ENCODE data around the gene INAFM1.
A peak's percentile ranks its signal among the peaks of the same experiment; 100 is the strongest.

The INAFM1 gene

DNA sequence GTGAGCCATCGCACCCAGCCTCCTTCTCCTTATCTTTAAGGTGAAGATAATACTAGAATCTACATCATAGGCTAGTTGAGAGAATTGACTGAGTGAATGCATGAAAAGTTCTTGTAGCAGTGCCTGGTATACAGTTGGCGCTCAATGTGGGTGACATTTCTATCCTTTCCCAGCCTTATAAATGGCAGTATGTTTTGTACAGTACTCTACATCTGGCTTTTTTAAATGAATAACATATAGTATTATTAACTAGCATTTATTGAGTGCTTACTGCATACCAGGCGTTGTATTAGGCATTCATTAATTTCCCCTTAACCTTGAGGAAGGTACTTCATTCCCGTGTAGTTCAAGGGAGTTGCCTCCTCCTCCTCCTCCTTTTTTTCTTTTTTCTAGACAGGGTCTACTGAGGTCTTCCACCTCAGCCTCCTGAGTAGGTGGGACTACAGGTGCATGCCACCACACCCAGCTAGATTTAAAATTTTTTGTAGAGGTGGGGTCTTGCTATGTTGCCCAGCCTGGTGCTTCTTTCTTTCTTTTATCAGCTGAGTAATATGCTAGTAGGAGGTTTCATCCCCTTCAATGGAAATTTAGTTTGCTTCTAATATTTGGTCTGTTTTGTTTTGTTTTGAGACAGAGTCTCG is 37.8 kb downstream of the INAFM1 start:
- H3F3A ChIP-seq (ENCODE audit: low read depth), result no peaks in the 10 kb centered on the region; the same call in 1 of the 2 replicates
- H3K79me2 ChIP-seq (ENCODE audit: insufficient read depth, low read length), result no peaks in the 10 kb centered on the region
- H3K27me3 ChIP-seq (ENCODE audit: insufficient read depth, low read length, poor library complexity, severe bottlenecking), result no peaks in the 10 kb centered on the region
- no peaks in the 10 kb centered on the region for H3K36me3 ChIP-seq (ENCODE audit: insufficient read depth, low read length)
- H3K4me1 ChIP-seq (ENCODE audit: insufficient read depth, low read length, poor library complexity, severe bottlenecking), result peaks cover 7% of the 10 kb centered on the region
- H3K9me2 ChIP-seq (replicated peaks; ENCODE audit: low read depth, low read length), result no peaks in the 10 kb centered on the region
- H3K4me3 ChIP-seq (ENCODE audit: low read length, poor library complexity, severe bottlenecking), result no peak overlapping the region
- TF ChIP-seq, protein P1, sequence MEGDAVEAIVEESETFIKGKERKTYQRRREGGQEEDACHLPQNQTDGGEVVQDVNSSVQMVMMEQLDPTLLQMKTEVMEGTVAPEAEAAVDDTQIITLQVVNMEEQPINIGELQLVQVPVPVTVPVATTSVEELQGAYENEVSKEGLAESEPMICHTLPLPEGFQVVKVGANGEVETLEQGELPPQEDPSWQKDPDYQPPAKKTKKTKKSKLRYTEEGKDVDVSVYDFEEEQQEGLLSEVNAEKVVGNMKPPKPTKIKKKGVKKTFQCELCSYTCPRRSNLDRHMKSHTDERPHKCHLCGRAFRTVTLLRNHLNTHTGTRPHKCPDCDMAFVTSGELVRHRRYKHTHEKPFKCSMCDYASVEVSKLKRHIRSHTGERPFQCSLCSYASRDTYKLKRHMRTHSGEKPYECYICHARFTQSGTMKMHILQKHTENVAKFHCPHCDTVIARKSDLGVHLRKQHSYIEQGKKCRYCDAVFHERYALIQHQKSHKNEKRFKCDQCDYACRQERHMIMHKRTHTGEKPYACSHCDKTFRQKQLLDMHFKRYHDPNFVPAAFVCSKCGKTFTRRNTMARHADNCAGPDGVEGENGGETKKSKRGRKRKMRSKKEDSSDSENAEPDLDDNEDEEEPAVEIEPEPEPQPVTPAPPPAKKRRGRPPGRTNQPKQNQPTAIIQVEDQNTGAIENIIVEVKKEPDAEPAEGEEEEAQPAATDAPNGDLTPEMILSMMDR (conservative IDR thresholded peaks at IDR 0.05; ENCODE audit: low read length), result no peak
- TF ChIP-seq EZH2phosphoT487 (IDR thresholded peaks at IDR 0.05; ENCODE audit: borderline replicate concordance), result no peak
- no peak overlapping the region for H2AFZ ChIP-seq (ENCODE audit: low read length)
- H3K4me2 ChIP-seq (ENCODE audit: low read depth, low read length, poor library complexity, severe bottlenecking), result no peak overlapping the region
- H3K9ac ChIP-seq (ENCODE audit: low read depth, low read length, poor library complexity, severe bottlenecking), result no peak overlapping the region
- no peaks in the 10 kb centered on the region for H4K20me1 ChIP-seq (ENCODE audit: insufficient read depth, low read length, poor library complexity, severe bottlenecking)
- H3K9me3 ChIP-seq (ENCODE audit: insufficient read depth, low read depth, low read length), result no peaks in the 10 kb centered on the region

DNA sequence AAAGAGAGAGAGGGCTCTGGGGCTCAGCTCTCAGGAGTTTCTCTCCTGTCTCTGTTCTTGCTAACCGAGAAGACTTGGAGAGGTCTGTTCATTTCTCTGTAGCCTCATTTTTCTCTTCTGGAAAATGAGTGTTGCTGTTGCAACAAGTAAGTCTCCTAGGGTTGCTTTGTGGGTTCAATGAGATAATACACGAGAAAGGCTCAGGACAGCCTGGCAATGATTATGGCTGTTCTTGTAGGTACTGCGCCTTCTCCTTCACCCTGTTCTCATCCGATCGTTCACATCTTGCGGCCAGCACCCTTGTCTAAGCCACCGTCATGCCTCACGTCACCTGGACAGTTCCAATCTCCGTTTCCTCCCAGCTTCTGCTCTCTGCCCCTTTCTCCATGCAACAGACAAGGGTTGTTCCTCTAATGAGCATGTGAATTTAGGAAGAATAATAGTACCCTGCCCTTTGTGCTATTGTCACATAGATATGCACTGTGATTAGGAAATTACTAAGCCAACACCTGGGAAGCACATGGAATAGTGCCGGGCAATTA is 39.1 kb downstream of the INAFM1 start:
- no peaks in the 10 kb centered on the region for H4K20me1 ChIP-seq (ENCODE audit: insufficient read depth, low read length, poor library complexity, severe bottlenecking)
- no peaks in the 10 kb centered on the region for H3K9me3 ChIP-seq (ENCODE audit: insufficient read depth, low read depth, low read length)
- H3K4me2 ChIP-seq (ENCODE audit: low read depth, low read length, poor library complexity, severe bottlenecking), result no peak overlapping the region
- no peak for TF ChIP-seq EZH2phosphoT487 (IDR thresholded peaks at IDR 0.05; ENCODE audit: borderline replicate concordance)
- TF ChIP-seq, protein P1 (conservative IDR thresholded peaks at IDR 0.05; ENCODE audit: low read length), result no peak
- peaks cover 7% of the 10 kb centered on the region for H3K4me1 ChIP-seq (ENCODE audit: insufficient read depth, low read length, poor library complexity, severe bottlenecking)
- H3F3A ChIP-seq (ENCODE audit: low read depth), result no peaks in the 10 kb centered on the region; the same call in 1 of the 2 replicates
- no peak overlapping the region for H3K9ac ChIP-seq (ENCODE audit: low read depth, low read length, poor library complexity, severe bottlenecking)
- H3K36me3 ChIP-seq (ENCODE audit: insufficient read depth, low read length), result no peaks in the 10 kb centered on the region
- no peaks in the 10 kb centered on the region for H3K9me2 ChIP-seq (replicated peaks; ENCODE audit: low read depth, low read length)
- H3K79me2 ChIP-seq (ENCODE audit: insufficient read depth, low read length), result no peaks in the 10 kb centered on the region
- H2AFZ ChIP-seq (ENCODE audit: low read length), result no peak overlapping the region
- H3K4me3 ChIP-seq (ENCODE audit: low read length, poor library complexity, severe bottlenecking), result no peak overlapping the region
- no peaks in the 10 kb centered on the region for H3K27me3 ChIP-seq (ENCODE audit: insufficient read depth, low read length, poor library complexity, severe bottlenecking)

DNA sequence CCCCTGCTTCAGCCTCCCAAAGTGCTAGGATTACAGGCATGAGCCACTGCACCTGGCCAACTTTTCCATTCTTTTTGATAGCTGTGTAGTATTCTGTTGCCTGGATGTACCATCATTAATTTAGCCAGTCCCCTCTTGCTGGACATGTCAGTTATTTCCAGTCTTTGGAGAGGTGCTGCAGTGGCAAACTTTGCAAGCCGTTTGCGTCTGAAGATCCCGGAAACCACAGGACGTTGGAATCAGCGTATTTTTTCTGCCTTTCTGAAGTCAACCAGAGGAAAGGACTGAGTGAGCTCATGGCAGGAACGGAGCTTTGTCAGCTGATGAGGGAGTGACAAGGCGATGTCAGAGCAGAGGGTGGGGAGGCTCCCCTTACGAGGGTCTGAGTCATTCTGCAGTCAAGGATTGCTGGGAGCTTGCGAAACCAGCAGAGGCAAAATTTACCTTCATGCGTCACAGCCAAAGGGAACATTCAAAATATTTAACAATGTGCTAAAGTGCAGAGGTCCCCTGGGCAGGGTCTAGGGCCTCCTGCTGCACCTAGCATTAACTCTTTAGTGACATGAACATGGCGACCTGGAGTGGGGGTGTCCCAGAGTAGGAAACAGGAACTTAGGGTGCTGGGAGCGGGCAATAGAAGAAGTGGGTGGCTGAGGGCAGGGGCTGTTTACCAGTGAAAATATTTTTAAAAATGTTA is 40.6 kb downstream of the INAFM1 start:
- no peaks in the 10 kb centered on the region for H4K20me1 ChIP-seq (ENCODE audit: insufficient read depth, low read length, poor library complexity, severe bottlenecking)
- H3K9me3 ChIP-seq (ENCODE audit: insufficient read depth, low read depth, low read length), result no peaks in the 10 kb centered on the region
- TF ChIP-seq, protein P1 (conservative IDR thresholded peaks at IDR 0.05; ENCODE audit: low read length), result no peak
- no peak for TF ChIP-seq EZH2phosphoT487 (IDR thresholded peaks at IDR 0.05; ENCODE audit: borderline replicate concordance)
- no peaks in the 10 kb centered on the region for H3K79me2 ChIP-seq (ENCODE audit: insufficient read depth, low read length)
- H3K9me2 ChIP-seq (replicated peaks; ENCODE audit: low read depth, low read length), result no peaks in the 10 kb centered on the region
- H3K9ac ChIP-seq (ENCODE audit: low read depth, low read length, poor library complexity, severe bottlenecking), result no peak overlapping the region
- peak overlapping the region; percentile 35 for H3K4me2 ChIP-seq (ENCODE audit: low read depth, low read length, poor library complexity, severe bottlenecking)
- no peaks in the 10 kb centered on the region; the same call in 1 of the 2 replicates for H3F3A ChIP-seq (ENCODE audit: low read depth)
- peak overlapping the region; percentile 5 for H2AFZ ChIP-seq (ENCODE audit: low read length)
- H3K4me3 ChIP-seq (ENCODE audit: low read length, poor library complexity, severe bottlenecking), result no peak overlapping the region
- H3K4me1 ChIP-seq (ENCODE audit: insufficient read depth, low read length, poor library complexity, severe bottlenecking), result peaks cover 7% of the 10 kb centered on the region
- H3K27me3 ChIP-seq (ENCODE audit: insufficient read depth, low read length, poor library complexity, severe bottlenecking), result no peaks in the 10 kb centered on the region
- H3K36me3 ChIP-seq (ENCODE audit: insufficient read depth, low read length), result no peaks in the 10 kb centered on the region

All from Loucy (cell line).